ENCODE data around the gene ADAM15.
A peak's percentile ranks its signal among the peaks of the same experiment; 100 is the strongest.

The ADAM15 gene

DNA sequence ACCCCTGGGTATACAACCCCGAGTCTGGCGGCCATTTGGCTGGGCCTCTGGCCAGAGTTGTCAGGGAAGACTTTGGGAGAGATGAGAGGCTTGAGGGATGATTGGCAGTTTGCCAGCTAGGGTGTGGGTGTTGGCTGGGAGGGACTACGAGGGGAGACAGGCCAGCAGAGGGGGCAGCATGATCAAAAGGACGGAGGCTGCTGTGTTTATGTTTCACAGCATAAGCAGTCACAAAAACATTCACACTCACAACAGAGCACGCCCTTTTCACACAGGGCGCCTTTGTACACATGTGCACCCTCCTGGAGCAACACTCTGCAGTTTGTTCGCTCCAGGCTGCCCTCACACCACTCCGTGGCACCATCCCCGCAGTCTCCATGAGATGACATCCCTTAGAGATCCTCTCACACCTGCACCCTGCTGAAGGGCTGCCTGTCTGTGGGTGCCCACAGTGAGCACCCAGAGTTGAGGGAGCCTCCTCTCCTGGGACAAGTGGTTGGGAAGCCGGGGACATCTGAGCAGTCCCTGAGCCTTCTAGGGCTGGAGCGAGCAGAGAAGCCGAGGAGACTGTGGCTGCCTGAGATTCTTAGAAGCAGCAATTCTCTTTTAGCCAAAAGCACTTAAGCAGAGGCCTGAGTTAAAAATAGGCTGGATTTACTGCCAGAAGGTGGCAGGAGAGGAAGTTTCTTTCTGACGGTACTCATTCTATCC is 43.0 kb downstream of the ADAM15 start (continued):
- TF ChIP-seq ZNF701 (tag by site-specific recombination; IDR thresholded peaks at IDR 0.05), result no peak
- TF ChIP-seq ZNF548 (tag by site-specific recombination; IDR thresholded peaks at IDR 0.05), result no peak
- TF ChIP-seq ZNF391 (tag by site-specific recombination; IDR thresholded peaks at IDR 0.05; ENCODE audit: borderline replicate concordance, low read depth), result no peak
- no peak for TF ChIP-seq ZNF175 (tag by site-specific recombination; IDR thresholded peaks at IDR 0.05)
- no peak for TF ChIP-seq GLI4 (tag by site-specific recombination; IDR thresholded peaks at IDR 0.05)
- TF ChIP-seq GLIS1 (tag by site-specific recombination; IDR thresholded peaks at IDR 0.05), result peak; percentile 56; the same call in 1 of the 2 replicates
- no peak for TF ChIP-seq HOXD13 (CRISPR knock-in tag; IDR thresholded peaks at IDR 0.05; ENCODE audit: borderline replicate concordance)
- TF ChIP-seq, protein P1, sequence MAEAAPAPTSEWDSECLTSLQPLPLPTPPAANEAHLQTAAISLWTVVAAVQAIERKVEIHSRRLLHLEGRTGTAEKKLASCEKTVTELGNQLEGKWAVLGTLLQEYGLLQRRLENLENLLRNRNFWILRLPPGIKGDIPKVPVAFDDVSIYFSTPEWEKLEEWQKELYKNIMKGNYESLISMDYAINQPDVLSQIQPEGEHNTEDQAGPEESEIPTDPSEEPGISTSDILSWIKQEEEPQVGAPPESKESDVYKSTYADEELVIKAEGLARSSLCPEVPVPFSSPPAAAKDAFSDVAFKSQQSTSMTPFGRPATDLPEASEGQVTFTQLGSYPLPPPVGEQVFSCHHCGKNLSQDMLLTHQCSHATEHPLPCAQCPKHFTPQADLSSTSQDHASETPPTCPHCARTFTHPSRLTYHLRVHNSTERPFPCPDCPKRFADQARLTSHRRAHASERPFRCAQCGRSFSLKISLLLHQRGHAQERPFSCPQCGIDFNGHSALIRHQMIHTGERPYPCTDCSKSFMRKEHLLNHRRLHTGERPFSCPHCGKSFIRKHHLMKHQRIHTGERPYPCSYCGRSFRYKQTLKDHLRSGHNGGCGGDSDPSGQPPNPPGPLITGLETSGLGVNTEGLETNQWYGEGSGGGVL (tag by site-specific recombination; IDR thresholded peaks at IDR 0.05), result peak; percentile 92
- TF ChIP-seq, protein P2, sequence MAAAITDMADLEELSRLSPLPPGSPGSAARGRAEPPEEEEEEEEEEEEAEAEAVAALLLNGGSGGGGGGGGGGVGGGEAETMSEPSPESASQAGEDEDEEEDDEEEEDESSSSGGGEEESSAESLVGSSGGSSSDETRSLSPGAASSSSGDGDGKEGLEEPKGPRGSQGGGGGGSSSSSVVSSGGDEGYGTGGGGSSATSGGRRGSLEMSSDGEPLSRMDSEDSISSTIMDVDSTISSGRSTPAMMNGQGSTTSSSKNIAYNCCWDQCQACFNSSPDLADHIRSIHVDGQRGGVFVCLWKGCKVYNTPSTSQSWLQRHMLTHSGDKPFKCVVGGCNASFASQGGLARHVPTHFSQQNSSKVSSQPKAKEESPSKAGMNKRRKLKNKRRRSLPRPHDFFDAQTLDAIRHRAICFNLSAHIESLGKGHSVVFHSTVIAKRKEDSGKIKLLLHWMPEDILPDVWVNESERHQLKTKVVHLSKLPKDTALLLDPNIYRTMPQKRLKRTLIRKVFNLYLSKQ (tag by site-specific recombination; IDR thresholded peaks at IDR 0.05; ENCODE audit: borderline replicate concordance), result no peak
- no peak for TF ChIP-seq ZNF501 (tag by site-specific recombination; IDR thresholded peaks at IDR 0.05)
- TF ChIP-seq KLF8 (tag by site-specific recombination; IDR thresholded peaks at IDR 0.05), result peak; percentile 28; the same call in 1 of the 2 replicates
- TF ChIP-seq, protein P3, sequence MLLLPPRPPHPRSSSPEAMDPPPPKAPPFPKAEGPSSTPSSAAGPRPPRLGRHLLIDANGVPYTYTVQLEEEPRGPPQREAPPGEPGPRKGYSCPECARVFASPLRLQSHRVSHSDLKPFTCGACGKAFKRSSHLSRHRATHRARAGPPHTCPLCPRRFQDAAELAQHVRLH (tag by site-specific recombination; IDR thresholded peaks at IDR 0.05), result no peak
- no peak for TF ChIP-seq ZNF350 (tag by site-specific recombination; IDR thresholded peaks at IDR 0.05)
- TF ChIP-seq ZNF623 (tag by site-specific recombination; IDR thresholded peaks at IDR 0.05), result peak; percentile 52; the same call in 1 of the 2 replicates
- TF ChIP-seq, protein P4, sequence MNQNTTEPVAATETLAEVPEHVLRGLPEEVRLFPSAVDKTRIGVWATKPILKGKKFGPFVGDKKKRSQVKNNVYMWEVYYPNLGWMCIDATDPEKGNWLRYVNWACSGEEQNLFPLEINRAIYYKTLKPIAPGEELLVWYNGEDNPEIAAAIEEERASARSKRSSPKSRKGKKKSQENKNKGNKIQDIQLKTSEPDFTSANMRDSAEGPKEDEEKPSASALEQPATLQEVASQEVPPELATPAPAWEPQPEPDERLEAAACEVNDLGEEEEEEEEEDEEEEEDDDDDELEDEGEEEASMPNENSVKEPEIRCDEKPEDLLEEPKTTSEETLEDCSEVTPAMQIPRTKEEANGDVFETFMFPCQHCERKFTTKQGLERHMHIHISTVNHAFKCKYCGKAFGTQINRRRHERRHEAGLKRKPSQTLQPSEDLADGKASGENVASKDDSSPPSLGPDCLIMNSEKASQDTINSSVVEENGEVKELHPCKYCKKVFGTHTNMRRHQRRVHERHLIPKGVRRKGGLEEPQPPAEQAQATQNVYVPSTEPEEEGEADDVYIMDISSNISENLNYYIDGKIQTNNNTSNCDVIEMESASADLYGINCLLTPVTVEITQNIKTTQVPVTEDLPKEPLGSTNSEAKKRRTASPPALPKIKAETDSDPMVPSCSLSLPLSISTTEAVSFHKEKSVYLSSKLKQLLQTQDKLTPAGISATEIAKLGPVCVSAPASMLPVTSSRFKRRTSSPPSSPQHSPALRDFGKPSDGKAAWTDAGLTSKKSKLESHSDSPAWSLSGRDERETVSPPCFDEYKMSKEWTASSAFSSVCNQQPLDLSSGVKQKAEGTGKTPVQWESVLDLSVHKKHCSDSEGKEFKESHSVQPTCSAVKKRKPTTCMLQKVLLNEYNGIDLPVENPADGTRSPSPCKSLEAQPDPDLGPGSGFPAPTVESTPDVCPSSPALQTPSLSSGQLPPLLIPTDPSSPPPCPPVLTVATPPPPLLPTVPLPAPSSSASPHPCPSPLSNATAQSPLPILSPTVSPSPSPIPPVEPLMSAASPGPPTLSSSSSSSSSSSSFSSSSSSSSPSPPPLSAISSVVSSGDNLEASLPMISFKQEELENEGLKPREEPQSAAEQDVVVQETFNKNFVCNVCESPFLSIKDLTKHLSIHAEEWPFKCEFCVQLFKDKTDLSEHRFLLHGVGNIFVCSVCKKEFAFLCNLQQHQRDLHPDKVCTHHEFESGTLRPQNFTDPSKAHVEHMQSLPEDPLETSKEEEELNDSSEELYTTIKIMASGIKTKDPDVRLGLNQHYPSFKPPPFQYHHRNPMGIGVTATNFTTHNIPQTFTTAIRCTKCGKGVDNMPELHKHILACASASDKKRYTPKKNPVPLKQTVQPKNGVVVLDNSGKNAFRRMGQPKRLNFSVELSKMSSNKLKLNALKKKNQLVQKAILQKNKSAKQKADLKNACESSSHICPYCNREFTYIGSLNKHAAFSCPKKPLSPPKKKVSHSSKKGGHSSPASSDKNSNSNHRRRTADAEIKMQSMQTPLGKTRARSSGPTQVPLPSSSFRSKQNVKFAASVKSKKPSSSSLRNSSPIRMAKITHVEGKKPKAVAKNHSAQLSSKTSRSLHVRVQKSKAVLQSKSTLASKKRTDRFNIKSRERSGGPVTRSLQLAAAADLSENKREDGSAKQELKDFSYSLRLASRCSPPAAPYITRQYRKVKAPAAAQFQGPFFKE (tag by site-specific recombination; IDR thresholded peaks at IDR 0.05; ENCODE audit: borderline replicate concordance), result no peak
- TF ChIP-seq HOXC10 (CRISPR knock-in tag; IDR thresholded peaks at IDR 0.05), result no peak
- no peak for TF ChIP-seq ZNF830 (tag by site-specific recombination; IDR thresholded peaks at IDR 0.05; ENCODE audit: low read depth)
- no peak for TF ChIP-seq ZNF558 (tag by site-specific recombination; IDR thresholded peaks at IDR 0.05)
- TF ChIP-seq ZNF16 (tag by site-specific recombination; IDR thresholded peaks at IDR 0.05; ENCODE audit: low read depth), result no peak
- TF ChIP-seq, protein P5, sequence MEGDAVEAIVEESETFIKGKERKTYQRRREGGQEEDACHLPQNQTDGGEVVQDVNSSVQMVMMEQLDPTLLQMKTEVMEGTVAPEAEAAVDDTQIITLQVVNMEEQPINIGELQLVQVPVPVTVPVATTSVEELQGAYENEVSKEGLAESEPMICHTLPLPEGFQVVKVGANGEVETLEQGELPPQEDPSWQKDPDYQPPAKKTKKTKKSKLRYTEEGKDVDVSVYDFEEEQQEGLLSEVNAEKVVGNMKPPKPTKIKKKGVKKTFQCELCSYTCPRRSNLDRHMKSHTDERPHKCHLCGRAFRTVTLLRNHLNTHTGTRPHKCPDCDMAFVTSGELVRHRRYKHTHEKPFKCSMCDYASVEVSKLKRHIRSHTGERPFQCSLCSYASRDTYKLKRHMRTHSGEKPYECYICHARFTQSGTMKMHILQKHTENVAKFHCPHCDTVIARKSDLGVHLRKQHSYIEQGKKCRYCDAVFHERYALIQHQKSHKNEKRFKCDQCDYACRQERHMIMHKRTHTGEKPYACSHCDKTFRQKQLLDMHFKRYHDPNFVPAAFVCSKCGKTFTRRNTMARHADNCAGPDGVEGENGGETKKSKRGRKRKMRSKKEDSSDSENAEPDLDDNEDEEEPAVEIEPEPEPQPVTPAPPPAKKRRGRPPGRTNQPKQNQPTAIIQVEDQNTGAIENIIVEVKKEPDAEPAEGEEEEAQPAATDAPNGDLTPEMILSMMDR (tag by site-specific recombination; IDR thresholded peaks at IDR 0.05), result peak; percentile 88
- no peak for TF ChIP-seq SALL2 (tag by site-specific recombination; IDR thresholded peaks at IDR 0.05; ENCODE audit: borderline replicate concordance)
- peak; percentile 52 for TF ChIP-seq ZNF654 (tag by site-specific recombination; IDR thresholded peaks at IDR 0.05; ENCODE audit: low read depth)
- TF ChIP-seq ZNF140 (tag by site-specific recombination; IDR thresholded peaks at IDR 0.05), result no peak
- TF ChIP-seq ZNF791 (tag by site-specific recombination; IDR thresholded peaks at IDR 0.05), result no peak
- peak; percentile 19; the same call in 1 of the 2 replicates for TF ChIP-seq ZNF629 (tag by site-specific recombination; IDR thresholded peaks at IDR 0.05)
- TF ChIP-seq ZNF521 (tag by site-specific recombination; IDR thresholded peaks at IDR 0.05), result no peak
- TF ChIP-seq ZFP41 (tag by site-specific recombination; IDR thresholded peaks at IDR 0.05; ENCODE audit: borderline replicate concordance), result no peak
- no peak for TF ChIP-seq ZNF549 (tag by site-specific recombination; IDR thresholded peaks at IDR 0.05)
- peak; percentile 88 for TF ChIP-seq ZBTB17 (tag by site-specific recombination; IDR thresholded peaks at IDR 0.05)
- no peak for TF ChIP-seq BCL11A (tag by site-specific recombination; IDR thresholded peaks at IDR 0.05; ENCODE audit: low read depth)

Data from HEK293 (cell line).